K562 (cell line): ENCODE measurements around the gene NAV2. TPM values are rescaled to one million over a fixed set of nuclear protein-coding genes. Genes with fewer than 3 reads are reported as not detected.

Source experiments
- ATAC-seq: fragments of 200-7000 bp; cut with Tn5 transposase; 3 replicates; pipeline ENCODE4 v1.9.1; 2020; ENCODE audit warnings: moderate library complexity
- BruUV-seq: library from RNA; stranded (reverse); fragments of 400-500 nt; replicated peaks from 2 replicates; lab custom pipeline; 2021; lab: Mats Ljungman, UMichigan
- CTCF ChIA-PET: fragments of 300-600 bp; formaldehyde crosslinking; extraction: SDS; loops from one replicate; lab custom pipeline; 2021; ENCODE audit warnings: low intra/inter-chr PET ratio; lab: Yijun Ruan, JAX
- POLR2A ChIA-PET: fragments of 300-600, 350-650 bp; sonication (Branson Sonifier 250); formaldehyde crosslinking; extraction: SDS; loops from one replicate; lab custom pipeline; 2021; ENCODE audit warnings: antibody characterized with exemption, inconsistent platforms; lab: Yijun Ruan, JAX
- DNase-seq, 4 experiments: peaks; one replicate each; pipeline versions ENCODE4 v3.0.0 to v3.0.0-alpha.2; 2011 to 2018; ENCODE audit warnings: low spot score in 3 of 4, mixed read lengths in 3 of 4; ENCODE audit errors: extremely low read depth in 1 of 4
- FAIRE-seq: peaks from 2 replicates; lab custom pipeline; 2011; peaks lifted over from hg19 to GRCh38; lab: Jason Lieb, UNC
- H2AFZ ChIP-seq: 2 replicates; pipeline ENCODE4 v1.6.0; 2011; ENCODE audit warnings: low read depth, low read length, control low read depth, inconsistent platforms
- H3K27ac ChIP-seq: fragments of 200-600 bp; 3 replicates; pipeline ENCODE4 v1.8.0; 2011; ENCODE audit warnings: low read depth, mild to moderate bottlenecking, control low read depth, inconsistent platforms, low read length, moderate library complexity, mixed read lengths; ENCODE audit errors: extremely low read depth
- H3K27me3 ChIP-seq, 2 experiments: fragments of 300-600 bp in 1 of 2; 2 replicates in 1 of 2; 3 replicates in 1 of 2; pipeline versions ENCODE4 v1.6.0 to v1.8.0; 2011; ENCODE audit warnings: inconsistent platforms in 2 of 2, low read length in 2 of 2, mild to moderate bottlenecking in 1 of 2, mixed read lengths in 1 of 2, moderate library complexity in 1 of 2; ENCODE audit not compliant: control insufficient read depth in 2 of 2, insufficient read depth in 2 of 2
- H3K36me3 ChIP-seq: fragments of 300-600 bp; 3 replicates; pipeline ENCODE4 v1.8.0; 2011; ENCODE audit warnings: mild to moderate bottlenecking, low read length, inconsistent platforms; ENCODE audit not compliant: control insufficient read depth, insufficient read depth
- H3K4me1 ChIP-seq, 2 experiments: fragments of 200-600 bp in 1 of 2; replicated peaks in 1 of 2; 2 replicates in 1 of 2; 3 replicates in 1 of 2; pipeline versions ENCODE4 v1.5.1 to v1.8.0; 2011; ENCODE audit warnings: inconsistent platforms in 2 of 2, low read length in 2 of 2, mild to moderate bottlenecking in 1 of 2, mixed read lengths in 1 of 2, moderate library complexity in 1 of 2; ENCODE audit not compliant: control insufficient read depth in 2 of 2, insufficient read depth in 2 of 2
- H3K4me2 ChIP-seq: 2 replicates; pipeline ENCODE4 v1.6.1; 2011; ENCODE audit warnings: low read length, control low read depth, inconsistent platforms, mixed read lengths; ENCODE audit not compliant: insufficient read depth
- H3K4me3 ChIP-seq: fragments of 200-600 bp; sonication (generic), shearing (Covaris generic); 2 replicates; pipeline ENCODE4 v1.5.1; 2016; ENCODE audit warnings: control low read depth, inconsistent platforms
- H3K79me2 ChIP-seq: fragments of 200-600 bp; 3 replicates; pipeline ENCODE4 v1.8.0; 2011; ENCODE audit warnings: low read length, inconsistent platforms; ENCODE audit not compliant: control insufficient read depth, insufficient read depth
- H3K9ac ChIP-seq, 2 experiments: 2 replicates each; pipeline versions ENCODE4 v1.6.0 to v1.6.1; 2011; ENCODE audit warnings: low read depth in 2 of 2, low read length in 2 of 2, control low read depth in 1 of 2, inconsistent platforms in 1 of 2, mild to moderate bottlenecking in 1 of 2, mixed read lengths in 1 of 2; ENCODE audit not compliant: insufficient read depth in 1 of 2
- H3K9me1 ChIP-seq: one replicate; pipeline ENCODE4 v1.6.0; 2011; ENCODE audit warnings: inconsistent platforms, mild to moderate bottlenecking, low read length, moderate library complexity; ENCODE audit not compliant: control insufficient read depth, insufficient read depth
- H3K9me3 ChIP-seq: replicated peaks from 2 replicates; pipeline ENCODE4 v1.5.1; 2011; ENCODE audit warnings: low read depth, low read length, inconsistent platforms; ENCODE audit not compliant: control insufficient read depth, insufficient read depth
- H4K20me1 ChIP-seq: replicated peaks from 2 replicates; pipeline ENCODE4 v1.6.1; 2011; ENCODE audit warnings: low read length, inconsistent platforms, mixed read lengths; ENCODE audit not compliant: control insufficient read depth, insufficient read depth
- BHLHE40 ChIP-seq: IDR thresholded peaks from 2 replicates; pipeline ENCODE4 v1.6.1; 2011; ENCODE audit warnings: low read length, improper control_type of control experiment
- CBX3 ChIP-seq, 2 experiments: IDR thresholded peaks; 1 replicate in 1 of 2; 2 replicates in 1 of 2; pipeline ENCODE4 v1.6.1; 2012; ENCODE audit warnings: inconsistent platforms in 2 of 2, low read length in 2 of 2, borderline replicate concordance in 1 of 2, control low read depth in 1 of 2
- CTBP1 ChIP-seq: fragments of 450-650 bp; IDR thresholded peaks from 2 replicates; pipeline ENCODE4 v1.6.1; 2016; ENCODE audit warnings: borderline replicate concordance
- CTCF ChIP-seq, 3 experiments: IDR thresholded peaks in 2 of 3; conservative IDR thresholded peaks in 1 of 3; 2 replicates each; pipeline ENCODE4 v1.5.1; 2011 to 2012; ENCODE audit warnings: low read length in 3 of 3, mild to moderate bottlenecking in 3 of 3, control low read depth in 2 of 3, improper control_type of control experiment in 1 of 3, inconsistent platforms in 1 of 3, low read depth in 1 of 3, mixed read lengths in 1 of 3, moderate library complexity in 1 of 3; ENCODE audit not compliant: insufficient read depth in 2 of 3
- CXXC5 ChIP-seq: fragments of 250-450 bp; sonication (Bioruptor Pico); IDR thresholded peaks from 2 replicates; pipeline ENCODE4 v1.8.0; 2022; ENCODE audit warnings: inconsistent platforms, mild to moderate bottlenecking, moderate library complexity
- DIDO1 ChIP-seq: fragments of 450-650 bp; IDR thresholded peaks from 2 replicates; pipeline ENCODE4 v1.6.1; 2016; ENCODE audit warnings: low read depth, missing biosample characterization, missing genetic modification characterization
- GABPA ChIP-seq: fragments of 200-800 bp; sonication (Bioruptor generic); conservative IDR thresholded peaks from 2 replicates; pipeline ENCODE4 v1.6.1; 2016; ENCODE audit warnings: low read depth, missing genetic modification characterization, missing compliant biosample characterization
- MAFG ChIP-seq: fragments of 450-650 bp; conservative IDR thresholded peaks from 2 replicates; pipeline ENCODE4 v1.6.1; 2016; ENCODE audit warnings: missing genetic modification characterization, missing compliant biosample characterization
- MAZ ChIP-seq, 2 experiments: fragments of 450-650 bp in 1 of 2; sonication (generic) in 1 of 2; formaldehyde crosslinking; IDR thresholded peaks in 1 of 2; conservative IDR thresholded peaks in 1 of 2; 2 replicates each; pipeline versions ENCODE4 v1.4.0 to v1.5.0; 2020; ENCODE audit warnings: mild to moderate bottlenecking in 1 of 2, missing genetic modification reagents in 1 of 2
- MED1 ChIP-seq: sonication (generic); formaldehyde crosslinking; IDR thresholded peaks from 2 replicates; pipeline ENCODE4 v1.8.1; 2023; ENCODE audit warnings: missing genetic modification reagents, borderline replicate concordance
- MYC ChIP-seq, 2 experiments: fragments of 250-450 bp in 1 of 2; sonication (Bioruptor Pico) in 1 of 2; IDR thresholded peaks; 2 replicates each; pipeline versions ENCODE4 v1.5.1 to v1.6.1; 2012 to 2021; ENCODE audit warnings: low read depth in 2 of 2, borderline replicate concordance in 1 of 2, improper control_type of control experiment in 1 of 2, low read length in 1 of 2, mild to moderate bottlenecking in 1 of 2, moderate library complexity in 1 of 2
- NFE2 ChIP-seq: IDR thresholded peaks from 2 replicates; pipeline ENCODE4 v1.6.1; 2014; ENCODE audit warnings: antibody characterized with exemption, low read depth
- RFX1 ChIP-seq: fragments of 450-650 bp; IDR thresholded peaks from 2 replicates; pipeline ENCODE4 v1.6.1; 2016; ENCODE audit warnings: mild to moderate bottlenecking, moderate library complexity
- SMARCA4 ChIP-seq: fragments of 450-650 bp; IDR thresholded peaks from 2 replicates; pipeline ENCODE4 v1.6.1; 2016
- TAF1 ChIP-seq: IDR thresholded peaks from 2 replicates; pipeline ENCODE4 v1.6.1; 2011; ENCODE audit warnings: mild to moderate bottlenecking, low read length, moderate library complexity; ENCODE audit not compliant: insufficient read depth, control insufficient read depth, severe bottlenecking; ENCODE audit errors: extremely low read depth
- TBP ChIP-seq: optimal IDR thresholded peaks from 2 replicates; pipeline ENCODE3; 2011; ENCODE audit warnings: low read depth, low read length, improper control_type of control experiment
- THRB ChIP-seq: fragments of 450-650 bp; formaldehyde crosslinking; conservative IDR thresholded peaks from 2 replicates; pipeline ENCODE4 v1.4.0; 2022; ENCODE audit warnings: mild to moderate bottlenecking, missing genetic modification characterization
- ZNF766 ChIP-seq: fragments of 200-800 bp; sonication (Bioruptor generic); conservative IDR thresholded peaks from 2 replicates; pipeline ENCODE4 v1.6.1; 2016; ENCODE audit warnings: missing genetic modification characterization, missing compliant biosample characterization
- ZSCAN32 ChIP-seq: fragments of 450-650 bp; formaldehyde crosslinking; IDR thresholded peaks from 2 replicates; pipeline ENCODE4 v1.4.0; 2020; ENCODE audit warnings: mild to moderate bottlenecking, moderate library complexity
- WGBS: fragments of 100-300 bp; shearing (Covaris generic); methylation state at CpG from one replicate; pipeline ENCODE4 v1.1.6; 2016; ENCODE audit warnings: low coverage, mixed read lengths; ENCODE audit not compliant: insufficient coverage; ENCODE audit errors: missing lambda C conversion rate; 5-methylcytosine and 5-hydroxymethylcytosine counted together
- in situ Hi-C: fragments of 300-500 bp; cut with MboI; formaldehyde crosslinking; loops from 4 replicates; pipeline ENCODE4 v1.15.0; 2018; ENCODE audit warnings: inconsistent platforms, mixed read lengths
- intact Hi-C: fragments of 100-400 bp; cut with micrococcal nuclease; formaldehyde crosslinking; loops from 2 replicates; pipeline ENCODE4 v1.14.2; 2022
- polyA plus RNA-seq, 8 experiments: library from polyadenylated mRNA; depleted of rRNA in 4 of 8; stranded (reverse) in 5 of 8; unstranded in 3 of 8; fragments of >200 nt; fragmentation: Nextera tagmentation in 2 of 8; fragmentation: Illumina TruSeq in 1 of 8; extraction: Ambion mirVana in 2 of 8; extraction: Trizol in 1 of 8; gene quantifications; 2 replicates each; pipeline versions ENCODE4 v1.2.1 to v1.2.3, GENCODE V29; 2011 to 2014; ENCODE audit warnings: inconsistent platforms in 1 of 8, missing spikeins in 1 of 8
- total RNA-seq, 7 experiments: library from RNA; depleted of rRNA in 6 of 7; stranded (reverse); fragments of >200 nt in 6 of 7; fragmentation: Illumina TruSeq in 2 of 7; extraction: Trizol in 2 of 7; gene quantifications; 2 replicates each; pipeline versions ENCODE4 v1.2.1 to v1.2.3, GENCODE V29; 2011 to 2021; ENCODE audit warnings: low replicate concordance in 1 of 7

Gene NAV2
- total and polyA plus RNA-seq, 9 of the 15 experiments (the other 6 are each of a cell fraction or from before 2014, with no cell fraction given) = 0.03 to 0.35 (median 0.05) TPM

- Histone ChIP-seq H3K27ac (no peak overlapping the region), H3K36me3 (no peaks in the 10 kb centered on the region), H2AFZ (peak overlapping the region; percentile 95), H3K9me1 (no peaks in the 10 kb centered on the region), H3K27me3 (no peaks in the 10 kb centered on the region), H4K20me1 (no peaks in the 10 kb centered on the region), H3K9ac (no peak overlapping the region), H3K4me3 (peak overlapping the region; percentile 40), H3K9me3 (no peaks in the 10 kb centered on the region), H3K79me2 (no peaks in the 10 kb centered on the region), H3K4me1 (peaks cover 0 to 12% of the 10 kb centered on the region in 2 experiments; a peak in 3 of 5 replicates), H3K4me2 (peak overlapping the region; percentile 80)
- FAIRE-seq (peak; percentile 48), DNase-seq (peak; percentile 28 to 43 (median 31)), ATAC-seq (peak; percentile 76)
- BruUV-seq = no TSS peak
- WGBS = 37% methylated on average over 3 of the region's 3 CpGs
- in situ Hi-C loops = no loop called here
- ChIA-PET CTCF (no interaction called here), POLR2A (interaction anchor here (1.3 kb wide), 1 partner anchor 10 kb away, joined by 6 read pairs; no protein-coding TSS in a partner anchor)
- intact Hi-C loops = loop anchor here (5.0 kb wide), 1 partner anchor 46 kb away; no protein-coding TSS in a partner anchor
- TF ChIP-seq MED1 (CRISPR knock-in tag) (no peak), CTBP1 (peak; percentile 59; the same call in 1 of the 2 replicates), NFE2 (0 out of 2 replicates have a peak, but pooled peaks have one; percentile 13), DIDO1 (peak; percentile 43; the same call in 1 of the 2 replicates), ZSCAN32 (CRISPR knock-in tag) (no peak), GABPA (peak; percentile 80), MYC (IDR thresholded peaks at IDR 0.05; ENCODE audit: low read depth, low read length) (peak; percentile 37; the same call in 1 of the 2 replicates), MYC (CRISPR knock-in tag; IDR thresholded peaks at IDR 0.05; ENCODE audit: borderline replicate concordance, low read depth) (no peak), CTCF (IDR thresholded peaks at IDR 0.05 in 2 of 3, conservative IDR thresholded peaks at IDR 0.05 in 1 of 3; ENCODE audit: insufficient read depth in 2 of 3, low read depth in 1 of 3, low read length in 3 of 3) (peak in 2 of 3 experiments; percentile 28 to 31; a peak in 2 of 6 replicates), TBP (peak; percentile 27), SMARCA4 (no peak), RFX1 (no peak), THRB (CRISPR knock-in tag) (no peak), MAFG (tag) (no peak), TAF1 (peak; percentile 45), CBX3 (IDR thresholded peaks at IDR 0.05; ENCODE audit: borderline replicate concordance in 1 of 2, low read length in 2 of 2) (peak in 1 of 2 experiments; percentile 77; a peak in 1 of 3 replicates), BHLHE40 (no peak), MAZ (CRISPR knock-in tag; conservative IDR thresholded peaks at IDR 0.05 in 1 of 2, IDR thresholded peaks at IDR 0.05 in 1 of 2) (peak in 1 of 2 experiments; percentile 54; a peak in 1 of 4 replicates), CXXC5 (peak; percentile 39; the same call in 1 of the 2 replicates), ZNF766 (CRISPR knock-in tag) (0 out of 2 replicates have a peak, but pooled peaks have one; percentile 36)
Measured at GRCh38 chr11:20066783-20067156, 354.1 kb downstream of the NAV2 start.
